GM21737 (cell line): ENCODE measurements around the gene CELA3B.
"Not testable (repeated sequence)": the region's sequence is repeated elsewhere in the genome, so short reads cannot be mapped to it uniquely, and the experiment has no call there.

Experiments used
- ATAC-seq: cut with Tn5 transposase; IDR thresholded peaks from one replicate; pipeline ENCODE4 v1.9.1; 2021; ENCODE audit warnings: mild to moderate bottlenecking, moderate library complexity; ENCODE audit not compliant: unreplicated experiment

CELA3B gene

DNA sequence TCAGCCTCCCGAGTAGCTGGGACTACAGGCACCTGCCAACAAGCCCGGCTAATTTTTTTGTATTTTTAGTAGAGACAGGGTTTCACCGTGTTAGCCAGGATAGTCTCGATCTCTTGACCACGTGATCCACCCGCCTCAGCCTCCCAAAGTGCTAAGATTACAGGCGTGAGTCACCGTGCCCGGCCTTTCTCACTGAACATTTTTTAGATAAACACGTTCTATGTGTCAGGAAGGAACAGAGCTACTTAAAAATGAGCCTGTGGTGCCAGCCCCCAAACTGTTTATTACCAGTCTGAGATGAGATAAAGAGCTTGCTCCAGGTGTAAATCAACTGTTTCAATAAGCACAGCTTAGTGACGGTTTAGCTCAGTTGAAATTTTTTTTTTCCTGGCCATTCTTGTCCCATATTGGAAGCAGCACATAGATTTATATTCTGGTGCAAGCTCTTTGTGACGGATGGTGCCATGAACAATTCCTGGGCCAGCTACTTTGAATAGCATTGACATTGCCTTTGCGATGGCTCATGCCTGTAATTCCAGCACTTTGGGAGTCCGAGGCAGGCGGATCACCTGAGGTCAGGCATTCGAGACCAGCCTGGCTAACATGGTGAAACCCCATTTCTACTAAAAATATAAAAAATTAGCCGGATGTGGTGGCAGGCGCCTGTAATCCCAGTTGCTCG, 33.7 kb upstream of the CELA3B start:
- not testable (repeated sequence) for ATAC-seq

DNA sequence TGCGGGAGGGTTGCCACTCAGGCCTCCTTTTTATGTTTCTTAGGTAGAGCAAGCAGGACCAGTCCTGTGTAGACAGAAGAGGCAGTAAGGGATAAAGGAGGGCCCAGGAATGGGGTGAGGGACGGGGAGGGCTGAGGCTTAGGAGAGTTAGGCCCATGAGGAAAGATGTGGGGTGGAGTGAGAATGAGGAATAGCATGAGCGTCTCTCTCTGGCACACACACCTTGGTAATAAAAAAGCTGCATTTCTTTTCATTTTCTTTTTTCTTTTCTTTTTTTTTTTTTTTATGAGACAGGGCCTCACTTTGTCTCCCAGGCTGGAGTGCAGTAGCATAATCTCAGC, 32.1 kb upstream of the CELA3B start:
- ATAC-seq = no peak

DNA sequence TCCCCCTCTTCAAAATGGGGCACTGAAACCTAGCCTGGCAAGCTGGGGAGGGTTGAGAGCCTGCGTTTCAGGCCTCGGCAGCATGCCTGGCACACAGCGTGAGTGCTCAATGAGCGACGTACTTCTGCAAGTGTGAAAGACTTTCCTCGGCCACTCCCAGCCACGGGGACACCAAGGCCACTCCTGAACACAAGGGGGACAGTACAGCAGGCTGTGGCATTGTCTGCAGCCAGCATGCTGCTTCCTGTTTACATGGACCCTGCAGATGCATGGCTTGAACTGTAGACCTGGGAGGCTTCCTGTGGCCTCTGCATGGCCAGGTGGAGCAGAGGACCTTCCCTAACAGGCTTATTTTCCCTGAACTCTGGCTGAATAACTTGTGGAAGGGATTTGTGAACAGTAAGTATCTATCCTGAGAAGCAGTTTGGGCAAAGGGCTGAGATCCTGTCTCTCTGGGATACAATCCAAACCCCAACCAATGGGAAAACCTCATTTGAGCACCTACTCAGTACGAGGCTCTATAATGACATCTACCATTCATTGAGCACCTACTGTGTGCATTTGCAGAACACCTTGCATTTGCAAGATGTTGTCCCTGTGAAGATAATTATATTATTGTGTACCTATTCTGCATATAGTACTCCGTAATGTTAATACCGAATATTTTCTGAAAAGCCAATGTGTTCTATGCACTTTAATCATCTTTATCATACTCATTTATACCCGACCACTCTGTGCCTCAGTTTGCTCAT, 29.8 kb upstream of the CELA3B start:
- ATAC-seq = no peak

GRCh38 chr1:21950734-21951133, 26.1 kb upstream of the CELA3B start:
- ATAC-seq = no peak

GRCh38 chr1:21951226-21951870, 25.5 kb upstream of the CELA3B start:
- ATAC-seq = no peak

GRCh38 chr1:21952786-21953520, 23.9 kb upstream of the CELA3B start:
- ATAC-seq = no peak

- ATAC-seq = no peak
These were observed 21.8 kb upstream of the CELA3B start for GRCh38 chr1:21955058-21955457.

GRCh38 chr1:21955501-21956281, 21.1 kb upstream of the CELA3B start:
- ATAC-seq = no peak

GRCh38 chr1:21956720-21957552, 19.9 kb upstream of the CELA3B start:
- no peak for ATAC-seq

DNA sequence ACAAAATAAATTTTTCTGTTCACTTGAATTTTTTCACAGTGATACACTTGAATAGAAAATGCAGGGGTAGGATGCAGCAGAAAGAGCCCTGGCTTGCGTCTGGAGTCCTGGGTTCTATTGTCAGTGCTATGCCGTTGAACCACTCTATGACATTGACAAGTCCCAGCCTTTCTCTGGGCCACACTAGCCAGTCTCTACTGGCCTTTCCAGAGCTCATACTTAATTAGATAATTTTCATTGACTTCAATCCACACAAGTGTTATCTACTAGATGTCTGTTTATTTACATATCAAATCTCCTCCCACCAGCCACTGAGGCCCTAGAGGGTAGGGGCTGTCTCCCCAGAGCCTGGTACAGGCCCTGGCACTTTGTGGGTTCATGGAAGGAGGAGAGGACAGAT, 15.5 kb upstream of the CELA3B start:
- no peak for ATAC-seq

DNA sequence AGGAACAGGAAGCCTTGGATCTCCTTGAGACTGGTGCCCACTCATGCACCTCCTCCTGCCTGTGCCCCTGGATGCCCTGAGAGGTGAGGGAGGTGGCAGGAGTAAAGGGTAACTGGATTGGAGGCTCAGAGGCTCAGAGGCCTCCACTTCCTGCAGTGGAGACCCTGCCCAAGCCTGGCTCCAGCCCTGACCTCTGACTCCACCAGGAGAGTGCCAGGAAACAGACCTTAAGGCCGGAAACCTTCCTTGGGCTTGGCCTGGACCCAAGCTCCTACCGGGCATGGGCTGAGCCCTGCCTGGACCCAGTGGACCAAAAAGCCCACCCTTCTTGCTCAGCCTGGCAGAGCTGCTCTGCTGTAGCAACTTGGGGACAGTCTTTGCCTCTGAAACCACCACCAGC, 15.0 kb upstream of the CELA3B start:
- ATAC-seq = no peak

GRCh38 chr1:21963477-21964217, 13.2 kb upstream of the CELA3B start:
- ATAC-seq = no peak

DNA sequence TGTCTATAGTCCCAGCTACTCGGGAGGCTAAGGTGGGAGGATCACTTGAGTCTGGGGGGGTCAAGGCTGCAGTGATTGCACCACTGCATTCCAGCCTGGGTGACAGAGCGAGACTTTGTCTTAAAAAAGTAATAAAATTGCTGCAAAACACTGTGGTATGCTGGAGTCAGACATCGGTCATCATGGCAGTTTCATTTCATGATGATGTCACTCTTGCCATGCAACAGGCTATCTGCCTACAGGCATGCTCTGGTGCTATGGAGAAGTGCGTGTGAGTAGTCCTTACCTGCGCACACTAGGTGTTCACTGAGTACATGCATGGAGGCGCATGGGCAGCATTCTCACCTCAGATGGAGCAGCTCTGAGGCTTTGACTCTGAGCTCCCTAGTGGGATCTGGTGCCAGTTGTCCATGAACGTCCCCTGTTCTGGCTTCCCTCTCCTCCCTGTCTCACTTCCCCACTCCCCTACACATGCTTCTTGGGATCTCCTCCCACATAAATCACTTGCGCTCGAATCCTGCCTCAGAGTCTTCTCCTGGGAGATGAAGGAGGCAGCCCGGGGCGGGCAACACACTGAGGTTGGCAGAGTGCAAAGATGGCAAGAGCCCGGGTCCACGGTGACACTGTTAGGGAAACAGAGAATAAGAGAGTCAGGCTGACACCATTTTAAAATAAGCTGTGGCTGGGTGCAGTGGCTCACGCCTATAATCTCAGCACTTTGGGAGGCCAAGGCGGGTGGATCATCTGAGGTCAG, 10.4 kb upstream of the CELA3B start:
- no peak for ATAC-seq

DNA sequence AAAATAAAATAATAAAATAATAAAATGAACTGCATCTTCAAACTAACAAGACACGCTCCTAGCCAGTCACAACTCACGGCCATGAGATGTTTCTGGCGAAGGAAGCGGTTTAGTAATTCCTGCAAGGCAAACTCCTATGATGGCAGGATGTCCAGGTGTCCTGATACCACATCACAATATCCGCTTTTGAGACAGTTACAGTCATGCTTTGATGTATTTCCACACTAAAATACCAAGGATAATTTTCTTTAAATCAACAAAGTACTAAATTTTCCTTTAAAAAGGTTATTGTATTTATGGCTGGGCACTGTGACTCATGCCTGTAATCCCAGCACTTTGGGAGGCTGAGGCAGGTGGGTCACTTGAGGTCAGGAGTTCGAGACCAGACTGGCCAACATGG, 9.6 kb upstream of the CELA3B start:
- not testable (repeated sequence) for ATAC-seq

DNA sequence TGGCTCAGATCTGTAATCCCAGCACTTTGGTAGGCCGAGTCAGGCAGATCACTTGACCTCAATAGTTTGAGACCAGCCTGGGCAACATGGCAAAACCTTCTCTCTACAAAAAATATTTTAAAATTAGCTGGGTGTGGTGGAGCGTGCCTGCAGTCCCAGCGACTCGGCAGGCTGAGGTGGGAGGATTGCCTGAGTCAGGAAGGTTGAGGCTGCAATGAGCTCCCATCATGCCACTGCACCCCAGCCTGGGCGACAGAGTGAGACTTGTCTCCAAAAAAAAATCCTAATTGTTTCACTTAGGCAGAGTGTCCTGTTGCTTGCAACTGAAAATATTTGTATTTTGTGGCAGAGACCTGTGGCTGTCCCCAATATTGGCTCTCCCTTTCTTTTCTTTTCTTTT, 7.8 kb upstream of the CELA3B start:
- not testable (repeated sequence) for ATAC-seq

DNA sequence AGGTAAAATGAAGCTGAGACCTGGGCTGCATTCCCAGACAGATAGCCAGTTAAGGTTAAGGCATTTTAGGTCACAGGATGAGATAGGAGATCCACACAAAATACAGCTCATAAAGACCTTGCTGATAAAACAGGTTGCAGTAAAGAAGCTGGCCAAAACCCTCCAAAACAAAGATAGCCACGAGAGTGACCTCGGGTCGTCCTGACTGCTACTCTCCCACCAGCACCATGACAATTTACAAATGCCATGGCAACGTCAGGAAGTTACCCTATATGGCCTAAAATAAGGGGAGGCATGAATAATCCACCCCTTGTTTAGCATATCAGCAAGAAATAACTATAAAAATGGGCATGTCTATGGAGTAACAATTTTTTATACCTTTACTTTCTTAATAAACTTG, 6.3 kb upstream of the CELA3B start:
- not testable (repeated sequence) for ATAC-seq

GRCh38 chr1:21972973-21973441, 3.8 kb upstream of the CELA3B start:
- not testable (repeated sequence) for ATAC-seq

DNA sequence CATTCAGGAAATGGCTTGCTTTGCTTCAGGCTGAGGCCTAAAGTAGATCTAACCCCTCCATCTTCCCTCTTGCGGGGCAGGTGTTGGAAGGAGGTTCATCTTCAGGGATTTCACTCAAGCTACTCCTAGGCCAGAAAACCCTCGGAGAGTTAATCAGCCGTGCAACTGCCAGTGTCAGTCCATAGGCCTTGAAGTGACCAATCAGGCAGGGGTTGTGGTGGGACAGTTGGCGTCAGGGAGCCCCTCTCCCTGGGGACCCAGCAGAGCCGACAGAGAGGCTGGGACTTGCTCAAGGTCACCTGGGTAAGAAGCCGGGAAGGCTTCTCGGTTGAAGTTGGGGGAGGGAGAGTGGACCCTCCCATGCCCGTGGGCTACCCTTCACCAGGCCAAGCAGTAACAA, 2.9 kb upstream of the CELA3B start:
- not testable (repeated sequence) for ATAC-seq
